K562 (cell line): Measurements from ENCODE around the gene ZACN. TPM values are rescaled to one million over a fixed set of nuclear protein-coding genes. Genes with fewer than 3 reads are reported as not detected.

Experiments
- ATAC-seq: fragments of 200-7000 bp; cut with Tn5 transposase; 3 replicates; pipeline ENCODE4 v1.9.1; 2020; ENCODE audit warnings: moderate library complexity
- BruUV-seq: library from RNA; stranded (reverse); fragments of 400-500 nt; replicated peaks from 2 replicates; lab custom pipeline; 2021; lab: Mats Ljungman, UMichigan
- CTCF ChIA-PET: fragments of 300-600 bp; formaldehyde crosslinking; extraction: SDS; loops from one replicate; lab custom pipeline; 2021; ENCODE audit warnings: low intra/inter-chr PET ratio; lab: Yijun Ruan, JAX
- POLR2A ChIA-PET: fragments of 300-600, 350-650 bp; sonication (Branson Sonifier 250); formaldehyde crosslinking; extraction: SDS; loops from one replicate; lab custom pipeline; 2021; ENCODE audit warnings: antibody characterized with exemption, inconsistent platforms; lab: Yijun Ruan, JAX
- DNase-seq, 4 experiments: peaks; one replicate each; pipeline versions ENCODE4 v3.0.0 to v3.0.0-alpha.2; 2011 to 2018; ENCODE audit warnings: low spot score in 3 of 4, mixed read lengths in 3 of 4; ENCODE audit errors: extremely low read depth in 1 of 4
- FAIRE-seq: peaks from 2 replicates; lab custom pipeline; 2011; peaks lifted over from hg19 to GRCh38; lab: Jason Lieb, UNC
- H2AFZ ChIP-seq: 2 replicates; pipeline ENCODE4 v1.6.0; 2011; ENCODE audit warnings: low read depth, low read length, control low read depth, inconsistent platforms
- H3K27ac ChIP-seq: fragments of 200-600 bp; 3 replicates; pipeline ENCODE4 v1.8.0; 2011; ENCODE audit warnings: low read depth, mild to moderate bottlenecking, control low read depth, inconsistent platforms, low read length, moderate library complexity, mixed read lengths; ENCODE audit errors: extremely low read depth
- H3K27me3 ChIP-seq, 2 experiments: fragments of 300-600 bp in 1 of 2; 2 replicates in 1 of 2; 3 replicates in 1 of 2; pipeline versions ENCODE4 v1.6.0 to v1.8.0; 2011; ENCODE audit warnings: inconsistent platforms in 2 of 2, low read length in 2 of 2, mild to moderate bottlenecking in 1 of 2, mixed read lengths in 1 of 2, moderate library complexity in 1 of 2; ENCODE audit not compliant: control insufficient read depth in 2 of 2, insufficient read depth in 2 of 2
- H3K36me3 ChIP-seq: fragments of 300-600 bp; 3 replicates; pipeline ENCODE4 v1.8.0; 2011; ENCODE audit warnings: mild to moderate bottlenecking, low read length, inconsistent platforms; ENCODE audit not compliant: control insufficient read depth, insufficient read depth
- H3K4me1 ChIP-seq, 2 experiments: fragments of 200-600 bp in 1 of 2; replicated peaks in 1 of 2; 2 replicates in 1 of 2; 3 replicates in 1 of 2; pipeline versions ENCODE4 v1.5.1 to v1.8.0; 2011; ENCODE audit warnings: inconsistent platforms in 2 of 2, low read length in 2 of 2, mild to moderate bottlenecking in 1 of 2, mixed read lengths in 1 of 2, moderate library complexity in 1 of 2; ENCODE audit not compliant: control insufficient read depth in 2 of 2, insufficient read depth in 2 of 2
- H3K4me2 ChIP-seq: 2 replicates; pipeline ENCODE4 v1.6.1; 2011; ENCODE audit warnings: low read length, control low read depth, inconsistent platforms, mixed read lengths; ENCODE audit not compliant: insufficient read depth
- H3K4me3 ChIP-seq: fragments of 200-600 bp; sonication (generic), shearing (Covaris generic); 2 replicates; pipeline ENCODE4 v1.5.1; 2016; ENCODE audit warnings: control low read depth, inconsistent platforms
- H3K79me2 ChIP-seq: fragments of 200-600 bp; 3 replicates; pipeline ENCODE4 v1.8.0; 2011; ENCODE audit warnings: low read length, inconsistent platforms; ENCODE audit not compliant: control insufficient read depth, insufficient read depth
- H3K9ac ChIP-seq, 2 experiments: 2 replicates each; pipeline versions ENCODE4 v1.6.0 to v1.6.1; 2011; ENCODE audit warnings: low read depth in 2 of 2, low read length in 2 of 2, control low read depth in 1 of 2, inconsistent platforms in 1 of 2, mild to moderate bottlenecking in 1 of 2, mixed read lengths in 1 of 2; ENCODE audit not compliant: insufficient read depth in 1 of 2
- H3K9me1 ChIP-seq: one replicate; pipeline ENCODE4 v1.6.0; 2011; ENCODE audit warnings: inconsistent platforms, mild to moderate bottlenecking, low read length, moderate library complexity; ENCODE audit not compliant: control insufficient read depth, insufficient read depth
- H3K9me3 ChIP-seq: replicated peaks from 2 replicates; pipeline ENCODE4 v1.5.1; 2011; ENCODE audit warnings: low read depth, low read length, inconsistent platforms; ENCODE audit not compliant: control insufficient read depth, insufficient read depth
- H4K20me1 ChIP-seq: replicated peaks from 2 replicates; pipeline ENCODE4 v1.6.1; 2011; ENCODE audit warnings: low read length, inconsistent platforms, mixed read lengths; ENCODE audit not compliant: control insufficient read depth, insufficient read depth
- BCOR ChIP-seq: fragments of 450-650 bp; IDR thresholded peaks from 2 replicates; pipeline ENCODE4 v1.6.1; 2016
- CREBBP ChIP-seq: IDR thresholded peaks from one replicate; pipeline ENCODE4 v1.6.1; 2012; ENCODE audit warnings: low read depth, mild to moderate bottlenecking, control low read depth, inconsistent platforms, low read length
- DPF2 ChIP-seq: fragments of 450-650 bp; IDR thresholded peaks from 2 replicates; pipeline ENCODE4 v1.6.1; 2016
- EHMT2 ChIP-seq: fragments of 450-650 bp; IDR thresholded peaks from 2 replicates; pipeline ENCODE4 v1.6.1; 2018; ENCODE audit warnings: antibody characterized with exemption
- FOSL1 ChIP-seq: fragments of 200-800 bp; sonication (Bioruptor generic); conservative IDR thresholded peaks from 2 replicates; pipeline ENCODE4 v1.6.1; 2016; ENCODE audit warnings: missing genetic modification characterization, missing compliant biosample characterization
- HMGN3 ChIP-seq: IDR thresholded peaks from 2 replicates; pipeline ENCODE4 v1.6.1; 2011; ENCODE audit warnings: borderline replicate concordance, low read depth, mild to moderate bottlenecking, mixed read lengths, low read length; ENCODE audit not compliant: insufficient read length; ENCODE audit errors: extremely low read depth
- JUND ChIP-seq, 2 experiments: IDR thresholded peaks; 2 replicates in 1 of 2; 3 replicates in 1 of 2; pipeline ENCODE4 v1.6.1; 2011; ENCODE audit warnings: borderline replicate concordance in 2 of 2, low read depth in 2 of 2, low read length in 2 of 2, improper control_type of control experiment in 1 of 2, missing biosample characterization in 1 of 2, missing genetic modification characterization in 1 of 2, missing genetic modification reagents in 1 of 2
- KLF16 ChIP-seq: IDR thresholded peaks from 2 replicates; pipeline ENCODE4 v1.6.1; 2016; ENCODE audit warnings: antibody characterized with exemption
- L3MBTL2 ChIP-seq: fragments of 450-650 bp; IDR thresholded peaks from 2 replicates; pipeline ENCODE4 v1.6.1; 2016; ENCODE audit warnings: mild to moderate bottlenecking, moderate library complexity
- POU5F1 ChIP-seq: fragments of 150-350 bp; IDR thresholded peaks from 2 replicates; pipeline ENCODE4 v1.6.1; 2014; ENCODE audit warnings: borderline replicate concordance, low read length, low read depth, mild to moderate bottlenecking; ENCODE audit not compliant: partially characterized antibody
- SAFB ChIP-seq: fragments of 200-400 bp; formaldehyde crosslinking; IDR thresholded peaks from 2 replicates; pipeline ENCODE4 v1.6.1; 2017; ENCODE audit warnings: low read depth, low read length, borderline replicate concordance
- SRF ChIP-seq, 2 experiments: fragments of 250-450, 450-650 bp in 1 of 2; sonication (Bioruptor Pico) in 1 of 2; sonication (generic) in 1 of 2; formaldehyde crosslinking; IDR thresholded peaks; 2 replicates each; pipeline versions ENCODE4 v1.5.0 to v1.5.1; 2020 to 2022; ENCODE audit warnings: mild to moderate bottlenecking in 1 of 2, missing genetic modification reagents in 1 of 2
- TGIF2 ChIP-seq: sonication (generic); formaldehyde crosslinking; IDR thresholded peaks from 2 replicates; pipeline ENCODE4 v1.8.1; 2022; ENCODE audit warnings: mild to moderate bottlenecking, missing genetic modification reagents, moderate library complexity
- ZFPM2 ChIP-seq: fragments of 250-450 bp; sonication (Bioruptor Pico); IDR thresholded peaks from 2 replicates; pipeline ENCODE4 v1.5.1; 2022; ENCODE audit warnings: mild to moderate bottlenecking
- WGBS: fragments of 100-300 bp; shearing (Covaris generic); methylation state at CpG from one replicate; pipeline ENCODE4 v1.1.6; 2016; ENCODE audit warnings: low coverage, mixed read lengths; ENCODE audit not compliant: insufficient coverage; ENCODE audit errors: missing lambda C conversion rate; 5-methylcytosine and 5-hydroxymethylcytosine counted together
- in situ Hi-C: fragments of 300-500 bp; cut with MboI; formaldehyde crosslinking; loops from 4 replicates; pipeline ENCODE4 v1.15.0; 2018; ENCODE audit warnings: inconsistent platforms, mixed read lengths
- intact Hi-C: fragments of 100-400 bp; cut with micrococcal nuclease; formaldehyde crosslinking; loops from 2 replicates; pipeline ENCODE4 v1.14.2; 2022
- polyA plus RNA-seq, 8 experiments: library from polyadenylated mRNA; depleted of rRNA in 4 of 8; stranded (reverse) in 5 of 8; unstranded in 3 of 8; fragments of >200 nt; fragmentation: Nextera tagmentation in 2 of 8; fragmentation: Illumina TruSeq in 1 of 8; extraction: Ambion mirVana in 2 of 8; extraction: Trizol in 1 of 8; gene quantifications; 2 replicates each; pipeline versions ENCODE4 v1.2.1 to v1.2.3, GENCODE V29; 2011 to 2014; ENCODE audit warnings: inconsistent platforms in 1 of 8, missing spikeins in 1 of 8
- total RNA-seq, 7 experiments: library from RNA; depleted of rRNA in 6 of 7; stranded (reverse); fragments of >200 nt in 6 of 7; fragmentation: Illumina TruSeq in 2 of 7; extraction: Trizol in 2 of 7; gene quantifications; 2 replicates each; pipeline versions ENCODE4 v1.2.1 to v1.2.3, GENCODE V29; 2011 to 2021; ENCODE audit warnings: low replicate concordance in 1 of 7
- TF ChIP-seq, protein P1 (sequence below): sonication (generic); formaldehyde crosslinking; IDR thresholded peaks from 2 replicates; pipeline ENCODE4 v1.8.1; 2023; ENCODE audit warnings: mild to moderate bottlenecking, missing genetic modification reagents
- TF ChIP-seq, protein P2 (sequence below): fragments of 450-650 bp; conservative IDR thresholded peaks from 2 replicates; pipeline ENCODE4 v1.6.1; 2016; ENCODE audit warnings: missing genetic modification characterization, low read depth, mild to moderate bottlenecking, missing compliant biosample characterization, moderate library complexity
- TF ChIP-seq, protein P3 (sequence below): sonication (generic); IDR thresholded peaks from 2 replicates; pipeline ENCODE4 v1.6.1; 2016
- TF ChIP-seq, protein P4 (sequence below): sonication (generic); formaldehyde crosslinking; IDR thresholded peaks from 2 replicates; pipeline ENCODE4 v1.9.0; 2022; ENCODE audit warnings: mild to moderate bottlenecking, missing genetic modification reagents

ZACN gene
- total and polyA plus RNA-seq, 9 of the 15 experiments (the other 6 are each of a cell fraction or from before 2014, with no cell fraction given), result 0.07 TPM; not detected in 8

DNA sequence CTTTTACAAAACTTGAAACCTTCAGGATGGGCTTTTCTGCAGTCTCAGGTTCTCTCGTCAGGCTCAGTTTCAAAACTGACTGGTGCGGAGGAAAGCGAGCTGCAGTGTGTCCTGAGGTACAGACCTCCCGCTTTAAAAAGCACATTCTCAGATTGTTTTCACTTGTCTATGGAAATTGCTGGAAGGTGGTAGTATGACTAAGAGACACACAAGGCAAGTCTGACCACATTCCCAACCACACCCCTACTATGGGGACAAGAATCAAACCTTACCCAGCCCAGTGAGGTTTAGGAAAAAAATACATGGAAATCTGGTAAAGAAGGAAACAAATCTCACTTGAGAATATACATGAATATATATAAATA lies 24.9 kb upstream of the ZACN start:
- BruUV-seq, result no TSS peak
- Histone ChIP-seq H3K9ac (no peak overlapping the region), H4K20me1 (no peaks in the 10 kb centered on the region), H3K4me1 (peaks cover 5 to 9% of the 10 kb centered on the region in 2 experiments; a peak in 3 of 5 replicates), H3K4me3 (no peak overlapping the region), H3K9me3 (no peaks in the 10 kb centered on the region), H3K27me3 (no peaks in the 10 kb centered on the region), H3K27ac (peak overlapping the region; percentile 71), H3K4me2 (no peak overlapping the region), H3K36me3 (peaks cover 83% of the 10 kb centered on the region), H3K9me1 (no peaks in the 10 kb centered on the region), H3K79me2 (peaks cover 11% of the 10 kb centered on the region; the same call in 2 of the 3 replicates), H2AFZ (no peak overlapping the region)
- FAIRE-seq, result no peak
- DNase-seq, result no peak
- CTCF ChIA-PET, result no interaction called here
- in situ Hi-C loops (no loop called here), intact Hi-C loops (no loop called here)
- 76% methylated on average over 4 of the region's 4 CpGs for WGBS
- POLR2A ChIA-PET, result interaction anchor here (0.5 to 2.3 kb wide), 8 partner anchors 9 to 233 kb away, joined by 3 to 12 read pairs (median 3); partner anchors contain the start of gene SRP68
- ATAC-seq, result peak; percentile 27; the same call in 1 of the 3 replicates
- TF ChIP-seq, protein P1, sequence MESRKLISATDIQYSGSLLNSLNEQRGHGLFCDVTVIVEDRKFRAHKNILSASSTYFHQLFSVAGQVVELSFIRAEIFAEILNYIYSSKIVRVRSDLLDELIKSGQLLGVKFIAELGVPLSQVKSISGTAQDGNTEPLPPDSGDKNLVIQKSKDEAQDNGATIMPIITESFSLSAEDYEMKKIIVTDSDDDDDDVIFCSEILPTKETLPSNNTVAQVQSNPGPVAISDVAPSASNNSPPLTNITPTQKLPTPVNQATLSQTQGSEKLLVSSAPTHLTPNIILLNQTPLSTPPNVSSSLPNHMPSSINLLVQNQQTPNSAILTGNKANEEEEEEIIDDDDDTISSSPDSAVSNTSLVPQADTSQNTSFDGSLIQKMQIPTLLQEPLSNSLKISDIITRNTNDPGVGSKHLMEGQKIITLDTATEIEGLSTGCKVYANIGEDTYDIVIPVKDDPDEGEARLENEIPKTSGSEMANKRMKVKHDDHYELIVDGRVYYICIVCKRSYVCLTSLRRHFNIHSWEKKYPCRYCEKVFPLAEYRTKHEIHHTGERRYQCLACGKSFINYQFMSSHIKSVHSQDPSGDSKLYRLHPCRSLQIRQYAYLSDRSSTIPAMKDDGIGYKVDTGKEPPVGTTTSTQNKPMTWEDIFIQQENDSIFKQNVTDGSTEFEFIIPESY, result no peak
- TF ChIP-seq KLF16 (no peak), JUND (IDR thresholded peaks at IDR 0.05; ENCODE audit: borderline replicate concordance, low read depth, low read length) (peak; percentile 64; the same call in 1 of the 2 replicates), JUND (tag; IDR thresholded peaks at IDR 0.05; ENCODE audit: borderline replicate concordance, low read depth, low read length) (no peak), SAFB (no peak), L3MBTL2 (no peak), BCOR (no peak), DPF2 (no peak), POU5F1 (no peak), SRF (CRISPR knock-in tag; IDR thresholded peaks at IDR 0.05) (no peak), EHMT2 (0 out of 2 replicates have a peak, but pooled peaks have one; percentile 15), HMGN3 (no peak), ZFPM2 (CRISPR knock-in tag) (no peak), TGIF2 (CRISPR knock-in tag) (no peak), FOSL1 (tag) (peak; percentile 88), CREBBP (no peak)
- TF ChIP-seq, protein P2, sequence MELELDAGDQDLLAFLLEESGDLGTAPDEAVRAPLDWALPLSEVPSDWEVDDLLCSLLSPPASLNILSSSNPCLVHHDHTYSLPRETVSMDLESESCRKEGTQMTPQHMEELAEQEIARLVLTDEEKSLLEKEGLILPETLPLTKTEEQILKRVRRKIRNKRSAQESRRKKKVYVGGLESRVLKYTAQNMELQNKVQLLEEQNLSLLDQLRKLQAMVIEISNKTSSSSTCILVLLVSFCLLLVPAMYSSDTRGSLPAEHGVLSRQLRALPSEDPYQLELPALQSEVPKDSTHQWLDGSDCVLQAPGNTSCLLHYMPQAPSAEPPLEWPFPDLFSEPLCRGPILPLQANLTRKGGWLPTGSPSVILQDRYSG (tag), result no peak
- TF ChIP-seq, protein P3, sequence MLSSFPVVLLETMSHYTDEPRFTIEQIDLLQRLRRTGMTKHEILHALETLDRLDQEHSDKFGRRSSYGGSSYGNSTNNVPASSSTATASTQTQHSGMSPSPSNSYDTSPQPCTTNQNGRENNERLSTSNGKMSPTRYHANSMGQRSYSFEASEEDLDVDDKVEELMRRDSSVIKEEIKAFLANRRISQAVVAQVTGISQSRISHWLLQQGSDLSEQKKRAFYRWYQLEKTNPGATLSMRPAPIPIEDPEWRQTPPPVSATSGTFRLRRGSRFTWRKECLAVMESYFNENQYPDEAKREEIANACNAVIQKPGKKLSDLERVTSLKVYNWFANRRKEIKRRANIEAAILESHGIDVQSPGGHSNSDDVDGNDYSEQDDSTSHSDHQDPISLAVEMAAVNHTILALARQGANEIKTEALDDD, result no peak
- TF ChIP-seq, protein P4, sequence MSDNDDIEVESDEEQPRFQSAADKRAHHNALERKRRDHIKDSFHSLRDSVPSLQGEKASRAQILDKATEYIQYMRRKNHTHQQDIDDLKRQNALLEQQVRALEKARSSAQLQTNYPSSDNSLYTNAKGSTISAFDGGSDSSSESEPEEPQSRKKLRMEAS (CRISPR knock-in tag), result no peak
